GM18907 (cell line): ENCODE data around the gene BCL2L13.
A peak's percentile ranks its signal among the peaks of the same experiment; 100 is the strongest.
"Not testable (repeated sequence)": the region's sequence is repeated elsewhere in the genome, so short reads cannot be mapped to it uniquely, and the experiment has no call there.

Experiments
- ATAC-seq: cut with Tn5 transposase; IDR thresholded peaks from one replicate; pipeline ENCODE4 v1.9.1; 2021; ENCODE audit warnings: mild to moderate bottlenecking, moderate library complexity; ENCODE audit not compliant: unreplicated experiment

The BCL2L13 gene

GRCh38 chr22:17694193-17694592 lies 55.6 kb downstream of the BCL2L13 start:
- ATAC-seq = no peak

- no peak for ATAC-seq
Measured at GRCh38 chr22:17694752-17695151, 56.2 kb downstream of the BCL2L13 start.

GRCh38 chr22:17695986-17696385 lies 57.4 kb downstream of the BCL2L13 start:
- ATAC-seq = no peak

GRCh38 chr22:17697196-17697595 lies 58.6 kb downstream of the BCL2L13 start:
- ATAC-seq = not testable (repeated sequence)

- ATAC-seq = not testable (repeated sequence)
Measured at GRCh38 chr22:17698276-17698675, 59.7 kb downstream of the BCL2L13 start.

- no peak for ATAC-seq
Measured at GRCh38 chr22:17698948-17699347, 60.4 kb downstream of the BCL2L13 start.

GRCh38 chr22:17699696-17700340 lies 61.3 kb downstream of the BCL2L13 start:
- no peak for ATAC-seq

GRCh38 chr22:17700778-17701177 lies 62.2 kb downstream of the BCL2L13 start:
- ATAC-seq = no peak

- ATAC-seq = no peak
Measured at GRCh38 chr22:17703811-17704210, 65.3 kb downstream of the BCL2L13 start.

- ATAC-seq = no peak
Measured at GRCh38 chr22:17705546-17705945, 67.0 kb downstream of the BCL2L13 start.

- peak; percentile 91 for ATAC-seq
Measured at GRCh38 chr22:17705951-17706900, 67.7 kb downstream of the BCL2L13 start.

- no peak for ATAC-seq
Measured at GRCh38 chr22:17706947-17707346, 68.4 kb downstream of the BCL2L13 start.

GRCh38 chr22:17707526-17707925 lies 69.0 kb downstream of the BCL2L13 start:
- ATAC-seq = no peak

GRCh38 chr22:17710023-17710422 lies 71.5 kb downstream of the BCL2L13 start:
- ATAC-seq = no peak

GRCh38 chr22:17712441-17712840 lies 73.9 kb downstream of the BCL2L13 start:
- no peak for ATAC-seq

- ATAC-seq = no peak
Measured at GRCh38 chr22:17716529-17716928, 78.0 kb downstream of the BCL2L13 start.

GRCh38 chr22:17717708-17718107 lies 79.2 kb downstream of the BCL2L13 start:
- no peak for ATAC-seq

- ATAC-seq = no peak
Measured at GRCh38 chr22:17719911-17720310, 81.4 kb downstream of the BCL2L13 start.

- no peak for ATAC-seq
Measured at GRCh38 chr22:17724241-17724640, 85.7 kb downstream of the BCL2L13 start.

- no peak for ATAC-seq
Measured at GRCh38 chr22:17724678-17725499, 86.3 kb downstream of the BCL2L13 start.

GRCh38 chr22:17725500-17725796 lies 86.9 kb downstream of the BCL2L13 start:
- no peak for ATAC-seq
